ENCODE measurements around the gene CRKL.
"Not testable (repeated sequence)": the region's sequence is repeated elsewhere in the genome, so short reads cannot be mapped to it uniquely, and the experiment has no call there.

Gene CRKL

DNA sequence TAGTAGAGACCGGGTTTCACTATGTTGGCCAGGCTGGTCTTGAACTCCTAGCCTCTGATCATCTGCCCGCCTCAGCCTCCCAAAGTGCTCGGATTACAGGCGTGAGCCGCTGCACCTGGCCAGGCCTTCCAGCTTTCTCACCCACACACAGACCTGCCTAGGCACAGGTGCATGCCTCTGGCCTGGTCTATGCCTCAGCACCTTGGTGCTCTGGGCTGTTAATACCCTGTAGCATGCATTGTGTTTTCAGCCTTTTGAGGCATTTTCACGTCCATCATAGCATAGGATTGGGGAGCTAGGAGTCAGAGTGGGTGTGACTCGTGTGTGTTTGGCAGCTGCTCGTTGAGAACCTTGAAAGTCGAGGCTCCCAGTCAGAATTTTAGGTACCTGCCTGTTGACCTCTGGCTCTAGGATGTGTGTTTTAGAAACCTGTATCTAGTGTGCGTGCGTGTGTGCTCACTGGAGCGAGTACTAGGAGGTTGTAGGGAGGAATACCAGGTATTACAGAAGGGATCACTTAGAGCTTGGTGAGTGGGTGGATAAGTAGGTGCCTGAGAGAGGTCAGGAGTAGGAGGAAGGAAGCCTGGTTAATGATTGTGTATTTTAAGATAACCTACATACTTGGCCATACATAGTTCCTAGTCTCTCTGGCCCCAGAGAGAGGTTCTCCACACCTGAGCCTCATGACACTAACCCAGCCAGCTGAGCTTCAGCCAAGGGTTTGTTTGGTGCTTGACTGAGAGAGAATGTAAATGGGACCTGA is 20.0 kb downstream of the CRKL start:
- TF ChIP-seq, protein P1, sequence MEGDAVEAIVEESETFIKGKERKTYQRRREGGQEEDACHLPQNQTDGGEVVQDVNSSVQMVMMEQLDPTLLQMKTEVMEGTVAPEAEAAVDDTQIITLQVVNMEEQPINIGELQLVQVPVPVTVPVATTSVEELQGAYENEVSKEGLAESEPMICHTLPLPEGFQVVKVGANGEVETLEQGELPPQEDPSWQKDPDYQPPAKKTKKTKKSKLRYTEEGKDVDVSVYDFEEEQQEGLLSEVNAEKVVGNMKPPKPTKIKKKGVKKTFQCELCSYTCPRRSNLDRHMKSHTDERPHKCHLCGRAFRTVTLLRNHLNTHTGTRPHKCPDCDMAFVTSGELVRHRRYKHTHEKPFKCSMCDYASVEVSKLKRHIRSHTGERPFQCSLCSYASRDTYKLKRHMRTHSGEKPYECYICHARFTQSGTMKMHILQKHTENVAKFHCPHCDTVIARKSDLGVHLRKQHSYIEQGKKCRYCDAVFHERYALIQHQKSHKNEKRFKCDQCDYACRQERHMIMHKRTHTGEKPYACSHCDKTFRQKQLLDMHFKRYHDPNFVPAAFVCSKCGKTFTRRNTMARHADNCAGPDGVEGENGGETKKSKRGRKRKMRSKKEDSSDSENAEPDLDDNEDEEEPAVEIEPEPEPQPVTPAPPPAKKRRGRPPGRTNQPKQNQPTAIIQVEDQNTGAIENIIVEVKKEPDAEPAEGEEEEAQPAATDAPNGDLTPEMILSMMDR (IDR thresholded peaks at IDR 0.05; ENCODE audit: low read depth, low read length) = no peak
- DNase-seq (ENCODE audit: low read depth in 2 of 2) = no peak
- H3K4me3 ChIP-seq (replicated peaks in 1 of 2; ENCODE audit: low read depth in 2 of 2, low read length in 2 of 2) = no peak overlapping the region

DNA sequence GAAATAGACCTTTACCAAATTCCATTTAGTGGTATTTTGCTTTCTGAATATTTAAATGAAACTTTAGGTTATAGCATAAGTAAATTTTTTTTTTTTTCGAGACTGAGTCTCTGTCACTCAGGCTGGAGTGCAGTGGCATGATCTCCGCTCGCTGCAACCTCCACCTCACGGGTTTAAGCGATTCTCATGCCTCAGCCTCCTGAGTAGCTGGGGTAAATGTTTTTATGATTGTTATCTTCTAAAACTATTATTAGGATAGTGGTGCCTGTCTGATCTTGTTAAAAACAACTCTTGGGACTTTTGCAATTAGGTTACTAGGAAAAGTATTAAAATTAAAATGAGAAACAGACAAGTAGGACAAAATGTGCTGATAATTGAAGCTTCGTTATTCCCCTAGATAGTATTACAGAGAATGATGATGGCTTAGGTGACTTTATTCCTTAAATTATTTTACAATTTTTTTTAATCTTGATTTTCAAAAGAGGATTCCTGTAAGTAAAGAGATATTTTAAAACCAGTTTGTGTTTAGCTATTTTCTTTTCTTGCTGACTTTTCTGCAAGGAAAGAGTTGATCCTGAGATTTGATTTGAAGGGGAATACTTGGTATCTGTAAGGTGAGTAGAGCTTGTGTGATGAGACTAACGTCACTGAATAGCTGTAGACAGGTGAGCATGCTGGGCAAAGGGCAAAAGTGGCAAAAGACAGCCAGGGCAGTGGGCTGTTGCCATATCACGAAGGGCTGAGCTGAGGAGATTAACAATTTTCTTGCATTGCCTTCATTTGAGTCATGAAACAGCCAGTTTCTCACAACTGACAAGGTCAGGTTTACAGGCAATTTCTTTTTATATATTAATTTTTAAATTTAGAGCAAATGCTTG is 20.8 kb downstream of the CRKL start:
- no peak overlapping the region for H3K4me3 ChIP-seq (replicated peaks in 1 of 2; ENCODE audit: low read depth in 2 of 2, low read length in 2 of 2)
- DNase-seq (ENCODE audit: low read depth in 2 of 2) = no peak
- TF ChIP-seq, protein P1 (IDR thresholded peaks at IDR 0.05; ENCODE audit: low read depth, low read length) = no peak

DNA sequence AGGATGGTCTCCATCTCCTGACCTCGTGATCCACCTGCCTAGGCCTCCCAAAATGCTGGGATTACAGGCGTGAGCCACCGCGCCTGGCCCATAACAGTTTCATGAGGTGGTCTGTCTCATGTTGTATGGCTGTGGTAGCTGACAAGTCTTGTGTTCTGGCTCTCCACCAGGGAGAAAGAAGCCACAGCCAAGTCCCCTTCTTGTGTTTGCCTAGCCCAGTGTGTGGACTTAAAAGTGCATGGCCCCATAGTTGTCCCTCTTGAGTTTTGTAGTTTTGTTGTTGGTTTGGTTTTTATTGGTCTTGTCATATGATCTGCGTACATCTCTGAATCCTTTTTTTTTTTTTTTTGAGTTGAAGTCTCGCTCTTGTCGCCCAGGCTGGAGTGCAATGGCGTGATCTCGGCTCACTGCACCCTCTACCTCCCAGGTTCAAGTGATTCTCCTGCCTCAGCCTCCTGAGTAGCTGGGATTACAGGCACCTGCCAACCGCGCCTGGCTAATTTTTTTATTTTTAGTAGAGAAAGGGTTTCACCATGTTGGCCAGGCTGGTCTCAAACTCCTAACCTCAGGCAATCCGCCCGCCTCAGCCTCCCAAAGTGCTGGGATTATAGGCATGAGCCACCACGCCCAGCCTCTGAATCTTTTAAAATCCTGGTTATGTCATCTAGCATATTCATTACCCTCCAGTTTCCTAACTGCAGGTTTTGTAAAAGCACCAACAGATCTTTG is 22.4 kb downstream of the CRKL start:
- not testable (repeated sequence) for H3K4me3 ChIP-seq (replicated peaks in 1 of 2; ENCODE audit: low read depth in 2 of 2, low read length in 2 of 2); DNase-seq (ENCODE audit: low read depth in 2 of 2)

DNA sequence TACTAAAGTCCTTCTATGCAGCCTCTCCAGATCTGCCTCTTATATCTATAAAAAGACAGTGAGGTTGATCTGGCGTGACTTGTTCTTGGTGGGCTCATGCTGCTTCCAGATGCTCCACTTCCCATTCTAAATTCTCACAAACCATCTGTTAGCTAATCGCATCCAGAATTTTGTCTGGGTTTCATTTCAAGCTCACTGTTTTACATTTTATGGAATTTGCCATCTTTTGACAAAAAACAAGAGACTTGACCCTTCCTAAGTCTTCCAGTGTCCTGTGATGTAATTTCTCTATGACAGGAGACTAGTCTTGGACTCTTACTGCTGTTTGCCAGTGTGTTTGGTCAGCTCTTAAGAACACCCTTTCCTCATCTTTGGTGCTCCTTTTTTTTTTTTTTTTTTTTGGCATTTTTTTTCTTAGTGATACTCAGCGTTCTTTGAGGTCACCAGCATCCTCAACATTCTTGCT is 23.0 kb downstream of the CRKL start:
- DNase-seq (ENCODE audit: low read depth in 2 of 2) = no peak
- TF ChIP-seq, protein P1 (IDR thresholded peaks at IDR 0.05; ENCODE audit: low read depth, low read length) = no peak
- H3K4me3 ChIP-seq (replicated peaks in 1 of 2; ENCODE audit: low read depth in 2 of 2, low read length in 2 of 2) = no peak overlapping the region

DNA sequence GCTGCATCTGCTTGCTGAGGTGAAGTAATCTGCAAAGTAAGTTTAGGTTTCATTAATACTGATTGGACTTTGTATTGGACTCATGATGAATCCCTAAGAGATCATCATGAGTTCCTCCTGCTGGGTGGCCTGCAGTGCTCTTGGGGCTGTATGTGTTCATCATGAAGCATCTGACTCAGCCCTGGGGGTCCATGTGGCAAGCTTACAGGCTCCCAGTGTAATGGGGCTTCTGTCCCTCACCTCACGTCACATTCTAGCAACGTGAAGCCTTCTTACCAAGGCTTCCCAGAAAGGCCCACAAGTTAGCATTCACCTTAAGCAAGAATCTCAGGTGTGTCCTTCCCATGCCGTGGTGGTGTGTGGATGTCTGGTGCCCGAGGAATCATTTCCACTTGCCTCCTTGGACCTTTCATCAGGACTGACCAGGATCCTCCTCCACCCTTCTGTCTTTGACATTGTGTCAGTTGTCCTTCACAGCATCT is 23.7 kb downstream of the CRKL start:
- TF ChIP-seq, protein P1 (IDR thresholded peaks at IDR 0.05; ENCODE audit: low read depth, low read length) = no peak
- no peak overlapping the region for H3K4me3 ChIP-seq (replicated peaks in 1 of 2; ENCODE audit: low read depth in 2 of 2, low read length in 2 of 2)
- no peak for DNase-seq (ENCODE audit: low read depth in 2 of 2)

DNA sequence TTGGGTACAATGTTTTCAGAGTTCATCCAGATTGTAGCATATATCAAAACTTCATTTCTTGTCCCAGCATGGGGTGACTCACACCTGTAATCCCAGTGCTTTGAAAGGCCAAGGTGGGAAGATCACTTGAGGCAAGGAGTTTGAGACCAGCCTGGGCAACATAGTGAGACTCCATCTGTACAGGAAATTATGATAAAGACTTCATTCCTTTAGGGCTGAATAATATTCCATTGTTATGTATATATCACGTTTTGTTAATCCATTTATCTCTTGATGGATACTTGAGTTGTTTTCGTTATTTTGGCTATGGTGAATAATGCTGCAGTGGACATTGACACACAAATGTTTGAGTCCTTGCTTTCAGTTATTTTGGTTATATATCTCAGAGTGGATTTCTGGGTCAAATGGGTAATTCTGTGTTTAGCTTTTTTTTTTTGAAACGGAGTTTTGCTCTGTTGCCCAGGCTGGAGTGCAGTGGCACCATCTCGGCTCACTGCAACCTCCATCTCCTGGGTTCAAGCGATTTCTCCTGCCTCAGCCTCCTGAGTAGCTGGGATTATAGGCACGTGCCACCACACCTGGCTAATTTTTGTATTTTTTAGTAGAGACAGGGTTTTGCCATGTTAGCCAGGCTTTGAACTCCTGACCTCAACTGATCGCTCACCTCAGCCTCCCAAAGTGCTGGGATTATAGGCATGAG is 25.1 kb downstream of the CRKL start:
- not testable (repeated sequence) for H3K4me3 ChIP-seq (replicated peaks in 1 of 2; ENCODE audit: low read depth in 2 of 2, low read length in 2 of 2); DNase-seq (ENCODE audit: low read depth in 2 of 2)
